ENCODE data around the gene GBX1.

GBX1 gene

GRCh38 chr7:151113344-151114150, 53.9 kb downstream of the GBX1 start:
- peaks cover 28% of the 10 kb centered on the region for H3K27me3 ChIP-seq (ENCODE audit: insufficient read depth, low read length)
- H3K4me3 ChIP-seq (ENCODE audit: low read length), result peak overlapping the region; percentile 23; the same call in 1 of the 2 replicates
- H3K36me3 ChIP-seq (ENCODE audit: insufficient read depth, low read depth, low read length), result peaks cover 6% of the 10 kb centered on the region; the same call in 1 of the 2 replicates
- no peaks in the 10 kb centered on the region for H3K9me3 ChIP-seq (ENCODE audit: insufficient read depth, low read depth, low read length)
- no peak overlapping the region; the same call in 1 of the 2 replicates for H3K9ac ChIP-seq (ENCODE audit: low read depth, low read length)
- peaks cover 13% of the 10 kb centered on the region; the same call in 1 of the 2 replicates for H3K4me1 ChIP-seq (ENCODE audit: insufficient read depth, low read length)
- H3K27ac ChIP-seq (ENCODE audit: low read length), result no peak overlapping the region

- Histone ChIP-seq H3K9me3 (ENCODE audit: insufficient read depth, low read depth, low read length) (no peaks in the 10 kb centered on the region), H3K27me3 (ENCODE audit: insufficient read depth, low read length) (peaks cover 23% of the 10 kb centered on the region), H3K4me3 (ENCODE audit: low read length) (no peak overlapping the region), H3K9ac (ENCODE audit: low read depth, low read length) (no peak overlapping the region; the same call in 1 of the 2 replicates), H3K4me1 (ENCODE audit: insufficient read depth, low read length) (peaks cover 13% of the 10 kb centered on the region; the same call in 1 of the 2 replicates), H3K27ac (ENCODE audit: low read length) (no peak overlapping the region), H3K36me3 (ENCODE audit: insufficient read depth, low read depth, low read length) (no peaks in the 10 kb centered on the region)
Observed at GRCh38 chr7:151110941-151111645, 56.4 kb downstream of the GBX1 start.

- no peak overlapping the region for H3K27ac ChIP-seq (ENCODE audit: low read length)
- H3K4me3 ChIP-seq (ENCODE audit: low read length), result no peak overlapping the region
- peaks cover 17% of the 10 kb centered on the region for H3K27me3 ChIP-seq (ENCODE audit: insufficient read depth, low read length)
- peaks cover 13% of the 10 kb centered on the region; the same call in 1 of the 2 replicates for H3K4me1 ChIP-seq (ENCODE audit: insufficient read depth, low read length)
- no peaks in the 10 kb centered on the region for H3K9me3 ChIP-seq (ENCODE audit: insufficient read depth, low read depth, low read length)
- H3K9ac ChIP-seq (ENCODE audit: low read depth, low read length), result no peak overlapping the region; the same call in 1 of the 2 replicates
- no peaks in the 10 kb centered on the region for H3K36me3 ChIP-seq (ENCODE audit: insufficient read depth, low read depth, low read length)
Observed at GRCh38 chr7:151110236-151110940, 57.1 kb downstream of the GBX1 start.

- Histone ChIP-seq H3K9me3 (ENCODE audit: insufficient read depth, low read depth, low read length) (no peaks in the 10 kb centered on the region), H3K9ac (ENCODE audit: low read depth, low read length) (peak overlapping the region; percentile 10; the same call in 1 of the 2 replicates), H3K4me1 (ENCODE audit: insufficient read depth, low read length) (peaks cover 21% of the 10 kb centered on the region; the same call in 1 of the 2 replicates), H3K27ac (ENCODE audit: low read length) (no peak overlapping the region), H3K27me3 (ENCODE audit: insufficient read depth, low read length) (peaks cover 16% of the 10 kb centered on the region), H3K4me3 (ENCODE audit: low read length) (no peak overlapping the region), H3K36me3 (ENCODE audit: insufficient read depth, low read depth, low read length) (no peaks in the 10 kb centered on the region)
Observed at GRCh38 chr7:151109094-151110048, 58.1 kb downstream of the GBX1 start.

GRCh38 chr7:151107882-151108281, 59.6 kb downstream of the GBX1 start:
- no peaks in the 10 kb centered on the region for H3K9me3 ChIP-seq (ENCODE audit: insufficient read depth, low read depth, low read length)
- no peak overlapping the region for H3K27ac ChIP-seq (ENCODE audit: low read length)
- H3K9ac ChIP-seq (ENCODE audit: low read depth, low read length), result no peak overlapping the region
- H3K4me3 ChIP-seq (ENCODE audit: low read length), result no peak overlapping the region
- no peaks in the 10 kb centered on the region for H3K36me3 ChIP-seq (ENCODE audit: insufficient read depth, low read depth, low read length)
- peaks cover 5% of the 10 kb centered on the region; the same call in 1 of the 2 replicates for H3K27me3 ChIP-seq (ENCODE audit: insufficient read depth, low read length)
- H3K4me1 ChIP-seq (ENCODE audit: insufficient read depth, low read length), result peaks cover 22% of the 10 kb centered on the region

- Histone ChIP-seq H3K4me1 (ENCODE audit: insufficient read depth, low read length) (peaks cover 25% of the 10 kb centered on the region), H3K36me3 (ENCODE audit: insufficient read depth, low read depth, low read length) (no peaks in the 10 kb centered on the region), H3K27ac (ENCODE audit: low read length) (peak overlapping the region; percentile 43), H3K9me3 (ENCODE audit: insufficient read depth, low read depth, low read length) (no peaks in the 10 kb centered on the region), H3K27me3 (ENCODE audit: insufficient read depth, low read length) (no peaks in the 10 kb centered on the region), H3K9ac (ENCODE audit: low read depth, low read length) (peak overlapping the region; percentile 49; the same call in 1 of the 2 replicates), H3K4me3 (ENCODE audit: low read length) (peak overlapping the region; percentile 60)
Observed at GRCh38 chr7:151104411-151105235, 62.9 kb downstream of the GBX1 start.

GRCh38 chr7:151103973-151104372, 63.5 kb downstream of the GBX1 start:
- Histone ChIP-seq H3K9me3 (ENCODE audit: insufficient read depth, low read depth, low read length) (no peaks in the 10 kb centered on the region), H3K4me3 (ENCODE audit: low read length) (peak overlapping the region; percentile 60; the same call in 1 of the 2 replicates), H3K9ac (ENCODE audit: low read depth, low read length) (peak overlapping the region; percentile 49; the same call in 1 of the 2 replicates), H3K27me3 (ENCODE audit: insufficient read depth, low read length) (no peaks in the 10 kb centered on the region), H3K36me3 (ENCODE audit: insufficient read depth, low read depth, low read length) (no peaks in the 10 kb centered on the region), H3K4me1 (ENCODE audit: insufficient read depth, low read length) (peaks cover 25% of the 10 kb centered on the region), H3K27ac (ENCODE audit: low read length) (peak overlapping the region; percentile 4)

- no peaks in the 10 kb centered on the region for H3K27me3 ChIP-seq (ENCODE audit: insufficient read depth, low read length)
- no peaks in the 10 kb centered on the region for H3K36me3 ChIP-seq (ENCODE audit: insufficient read depth, low read depth, low read length)
- H3K4me1 ChIP-seq (ENCODE audit: insufficient read depth, low read length), result peaks cover 25% of the 10 kb centered on the region
- H3K9ac ChIP-seq (ENCODE audit: low read depth, low read length), result no peak overlapping the region
- no peak overlapping the region for H3K27ac ChIP-seq (ENCODE audit: low read length)
- no peak overlapping the region for H3K4me3 ChIP-seq (ENCODE audit: low read length)
- H3K9me3 ChIP-seq (ENCODE audit: insufficient read depth, low read depth, low read length), result no peaks in the 10 kb centered on the region
Observed at GRCh38 chr7:151102991-151103390, 64.5 kb downstream of the GBX1 start.

GRCh38 chr7:151101621-151102396, 65.7 kb downstream of the GBX1 start:
- H3K9me3 ChIP-seq (ENCODE audit: insufficient read depth, low read depth, low read length), result no peaks in the 10 kb centered on the region
- H3K27ac ChIP-seq (ENCODE audit: low read length), result no peak overlapping the region
- H3K27me3 ChIP-seq (ENCODE audit: insufficient read depth, low read length), result no peaks in the 10 kb centered on the region
- peaks cover 25% of the 10 kb centered on the region for H3K4me1 ChIP-seq (ENCODE audit: insufficient read depth, low read length)
- H3K36me3 ChIP-seq (ENCODE audit: insufficient read depth, low read depth, low read length), result no peaks in the 10 kb centered on the region
- no peak overlapping the region for H3K4me3 ChIP-seq (ENCODE audit: low read length)
- no peak overlapping the region for H3K9ac ChIP-seq (ENCODE audit: low read depth, low read length)

All from iPS-20b (cell line).